Measurements from ENCODE around the gene GALNT2.

GALNT2 gene

GRCh38 chr1:230228236-230228897 lies 161.3 kb downstream of the GALNT2 start:
- DNase-seq (ENCODE audit: low read depth in 1 of 2, low spot score in 1 of 2), result no peak
- no peaks in the 10 kb centered on the region for H3K27me3 ChIP-seq (ENCODE audit: insufficient read depth, poor library complexity, severe bottlenecking)
- H3K27ac ChIP-seq (replicated peaks), result no peak overlapping the region
- H3K4me3 ChIP-seq (replicated peaks; ENCODE audit: insufficient read depth, low read length), result no peak overlapping the region
- TF ChIP-seq POLR2AphosphoS5 (IDR thresholded peaks at IDR 0.05; ENCODE audit: low read depth) (no peak), SPI1 (IDR thresholded peaks at IDR 0.05; ENCODE audit: borderline replicate concordance, low read depth) (no peak), REST (IDR thresholded peaks at IDR 0.05; ENCODE audit: insufficient replicate concordance, low read depth) (no peak), GABPA (IDR thresholded peaks at IDR 0.05; ENCODE audit: low read depth) (no peak)
- TF ChIP-seq, protein P1, sequence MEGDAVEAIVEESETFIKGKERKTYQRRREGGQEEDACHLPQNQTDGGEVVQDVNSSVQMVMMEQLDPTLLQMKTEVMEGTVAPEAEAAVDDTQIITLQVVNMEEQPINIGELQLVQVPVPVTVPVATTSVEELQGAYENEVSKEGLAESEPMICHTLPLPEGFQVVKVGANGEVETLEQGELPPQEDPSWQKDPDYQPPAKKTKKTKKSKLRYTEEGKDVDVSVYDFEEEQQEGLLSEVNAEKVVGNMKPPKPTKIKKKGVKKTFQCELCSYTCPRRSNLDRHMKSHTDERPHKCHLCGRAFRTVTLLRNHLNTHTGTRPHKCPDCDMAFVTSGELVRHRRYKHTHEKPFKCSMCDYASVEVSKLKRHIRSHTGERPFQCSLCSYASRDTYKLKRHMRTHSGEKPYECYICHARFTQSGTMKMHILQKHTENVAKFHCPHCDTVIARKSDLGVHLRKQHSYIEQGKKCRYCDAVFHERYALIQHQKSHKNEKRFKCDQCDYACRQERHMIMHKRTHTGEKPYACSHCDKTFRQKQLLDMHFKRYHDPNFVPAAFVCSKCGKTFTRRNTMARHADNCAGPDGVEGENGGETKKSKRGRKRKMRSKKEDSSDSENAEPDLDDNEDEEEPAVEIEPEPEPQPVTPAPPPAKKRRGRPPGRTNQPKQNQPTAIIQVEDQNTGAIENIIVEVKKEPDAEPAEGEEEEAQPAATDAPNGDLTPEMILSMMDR (IDR thresholded peaks at IDR 0.05; ENCODE audit: insufficient read depth, low read length), result no peak

GRCh38 chr1:230230273-230230672 lies 163.2 kb downstream of the GALNT2 start:
- Histone ChIP-seq H3K27me3 (ENCODE audit: insufficient read depth, poor library complexity, severe bottlenecking) (no peaks in the 10 kb centered on the region), H3K27ac (replicated peaks) (no peak overlapping the region), H3K4me3 (replicated peaks; ENCODE audit: insufficient read depth, low read length) (no peak overlapping the region)
- DNase-seq (ENCODE audit: low read depth in 1 of 2, low spot score in 1 of 2), result no peak
- TF ChIP-seq REST (IDR thresholded peaks at IDR 0.05; ENCODE audit: insufficient replicate concordance, low read depth) (no peak), GABPA (IDR thresholded peaks at IDR 0.05; ENCODE audit: low read depth) (no peak), POLR2AphosphoS5 (IDR thresholded peaks at IDR 0.05; ENCODE audit: low read depth) (no peak), SPI1 (IDR thresholded peaks at IDR 0.05; ENCODE audit: borderline replicate concordance, low read depth) (no peak)
- TF ChIP-seq, protein P1 (IDR thresholded peaks at IDR 0.05; ENCODE audit: insufficient read depth, low read length), result no peak

DNA sequence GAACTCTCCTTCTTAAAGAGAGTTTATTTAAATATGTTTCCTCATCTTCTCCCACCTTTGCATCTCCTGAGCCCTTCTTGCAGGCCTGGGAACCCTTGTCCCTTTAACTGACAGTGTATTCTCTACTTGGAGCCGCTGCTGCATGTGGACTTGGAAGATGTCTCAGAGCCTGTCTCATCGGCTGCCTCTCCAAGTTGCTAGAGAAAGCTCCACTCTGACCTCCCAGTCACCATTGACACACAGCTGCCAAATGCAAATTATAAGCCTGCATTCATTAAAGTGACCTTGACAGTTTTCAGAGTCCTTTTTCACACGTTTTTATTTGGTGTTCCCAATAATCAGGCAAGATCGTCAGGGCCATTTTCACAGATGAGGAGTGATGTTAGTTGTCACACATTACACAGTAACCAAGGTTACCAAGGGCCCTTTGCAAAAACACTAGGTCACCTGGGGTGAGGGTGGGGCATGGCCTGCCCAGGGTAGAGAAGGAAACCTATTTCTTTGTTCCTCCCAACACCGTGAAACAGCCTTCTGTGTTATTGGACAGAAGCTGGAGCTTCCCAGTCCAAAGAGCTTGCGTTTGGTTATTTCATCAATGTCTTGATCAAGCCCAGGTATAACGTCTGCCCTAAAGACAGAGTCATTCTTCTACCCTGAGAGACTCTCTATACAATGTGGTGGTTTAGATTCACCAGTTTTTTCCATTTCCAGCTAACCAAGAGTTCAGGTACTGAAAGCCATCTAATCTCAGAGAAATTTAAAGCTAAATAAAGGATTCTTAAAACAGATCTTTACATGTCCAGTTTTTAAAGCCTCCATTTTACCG lies 164.1 kb downstream of the GALNT2 start:
- no peak for TF ChIP-seq SPI1 (IDR thresholded peaks at IDR 0.05; ENCODE audit: borderline replicate concordance, low read depth)
- TF ChIP-seq, protein P1 (IDR thresholded peaks at IDR 0.05; ENCODE audit: insufficient read depth, low read length), result no peak
- Histone ChIP-seq H3K27ac (replicated peaks) (no peak overlapping the region), H3K4me3 (replicated peaks; ENCODE audit: insufficient read depth, low read length) (no peak overlapping the region), H3K27me3 (ENCODE audit: insufficient read depth, poor library complexity, severe bottlenecking) (no peaks in the 10 kb centered on the region)
- DNase-seq (ENCODE audit: low read depth in 1 of 2, low spot score in 1 of 2), result no peak
